Measurements from ENCODE around the gene ONECUT3. TPM values are rescaled to one million over a fixed set of nuclear protein-coding genes. Genes with fewer than 3 reads are reported as not detected.

Gene ONECUT3
- total and polyA plus RNA-seq, 12 donors = under 0.01 TPM; not detected in 11

GRCh38 chr19:1799695-1800342 is 46.5 kb downstream of the ONECUT3 start:
- no peaks in the 10 kb centered on the region for H3K27me3 ChIP-seq
- no peak overlapping the region for H3K4me3 ChIP-seq
- WGBS, 4 donors = 89 to 93% (median 92%) methylated on average over 29 to 36 of the region's 36 CpGs
- no peaks in the 10 kb centered on the region for H3K9me3 ChIP-seq (replicated peaks in 1 of 3)
- no peak for TF ChIP-seq CTCF (IDR thresholded peaks at IDR 0.05)
- no peak for TF ChIP-seq POLR2A (IDR thresholded peaks at IDR 0.05)
- intact Hi-C loops (cut with DNase I) = loop anchor here in 1 of 2 donors (10.0 kb wide), 1 partner anchor 125 kb away; no protein-coding TSS in a partner anchor
- H3K27ac ChIP-seq = no peak overlapping the region
- no peaks in the 10 kb centered on the region for H3K36me3 ChIP-seq (replicated peaks in 1 of 2)
- DNase-seq = no peak
- H3K4me1 ChIP-seq (replicated peaks in 1 of 2) = peaks cover 0 to 5% of the 10 kb centered on the region in 2 donors

DNA sequence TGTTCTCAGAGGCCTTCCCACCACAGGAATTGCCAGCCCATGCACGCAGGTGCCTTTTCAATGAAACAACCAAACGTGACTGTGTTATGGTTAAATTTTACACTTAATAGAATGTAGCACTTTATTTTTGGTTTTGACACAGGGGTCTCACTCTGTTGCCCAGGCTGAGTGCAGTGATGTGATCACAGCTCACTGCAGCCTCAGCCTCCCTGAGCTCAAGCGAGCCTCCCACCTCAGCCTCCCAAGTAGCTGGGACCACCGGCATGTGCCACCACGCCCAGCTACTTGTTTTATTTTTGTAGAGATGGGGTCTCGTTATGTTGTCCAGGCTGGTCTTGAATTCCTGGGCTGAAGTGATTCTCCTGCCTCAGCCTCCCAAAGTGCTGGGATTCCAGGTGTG is 51.6 kb downstream of the ONECUT3 start:
- intact Hi-C loops (cut with DNase I) = no loop called here
- Histone ChIP-seq H3K4me1 (replicated peaks in 1 of 2) (no peaks in the 10 kb centered on the region), H3K36me3 (replicated peaks in 1 of 2) (no peaks in the 10 kb centered on the region), H3K27me3 (no peaks in the 10 kb centered on the region), H3K27ac (no peak overlapping the region), H3K4me3 (no peak overlapping the region), H3K9me3 (replicated peaks in 1 of 3) (no peaks in the 10 kb centered on the region)
- no peak for DNase-seq
- WGBS, 4 donors = 90 to 97% (median 95%) methylated on average over 5 to 6 of the region's 6 CpGs
- no peak for TF ChIP-seq POLR2A (IDR thresholded peaks at IDR 0.05)
- no peak for TF ChIP-seq CTCF (IDR thresholded peaks at IDR 0.05)

DNA sequence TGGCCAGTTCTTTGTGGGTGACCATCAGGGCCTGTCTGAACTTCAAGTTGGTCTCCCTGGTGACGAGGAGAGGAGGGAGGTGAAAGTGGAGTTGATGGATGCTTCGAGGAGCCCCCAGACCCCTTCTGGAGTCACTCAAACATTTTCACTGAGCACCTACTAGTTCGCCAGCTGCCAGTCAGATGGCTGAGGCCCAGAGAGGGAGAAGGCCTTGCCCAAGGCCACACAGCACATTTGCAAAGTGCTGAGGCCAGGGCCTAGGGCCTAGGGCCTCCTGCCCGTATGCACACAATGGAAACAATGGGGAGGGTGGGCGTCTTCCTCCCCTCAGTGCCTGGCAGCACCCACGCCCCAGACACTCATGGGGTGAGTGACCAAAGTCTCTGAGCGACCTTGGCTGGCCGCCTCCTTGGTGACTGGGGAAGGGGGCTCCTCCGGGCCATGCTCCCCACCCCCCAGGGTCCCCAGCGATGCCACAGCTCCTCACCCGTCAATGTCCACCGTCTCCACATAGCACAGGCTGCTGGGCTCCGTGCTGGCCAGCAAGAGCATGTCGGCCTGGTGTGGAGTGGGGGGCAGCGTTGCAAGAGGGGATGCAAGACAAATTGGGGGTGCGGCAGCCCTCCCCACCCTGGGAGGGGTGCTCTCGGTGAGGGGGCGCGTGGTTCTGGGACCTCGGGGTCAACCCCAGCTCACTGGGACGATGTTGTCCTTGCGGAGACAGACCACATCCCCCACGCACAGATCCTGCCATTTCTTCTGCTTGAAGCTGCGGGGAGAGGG is 52.3 kb downstream of the ONECUT3 start:
- H3K4me1 ChIP-seq (replicated peaks in 1 of 2) = no peaks in the 10 kb centered on the region
- no peak for DNase-seq
- H3K36me3 ChIP-seq (replicated peaks in 1 of 2) = no peaks in the 10 kb centered on the region
- TF ChIP-seq CTCF (IDR thresholded peaks at IDR 0.05) (no peak), POLR2A (IDR thresholded peaks at IDR 0.05) (no peak)
- no peak overlapping the region for H3K4me3 ChIP-seq
- no peaks in the 10 kb centered on the region for H3K27me3 ChIP-seq
- intact Hi-C loops (cut with DNase I) = no loop called here
- 89 to 91% (median 90%) methylated on average over 7 to 24 of the region's 24 CpGs for WGBS, 4 donors
- no peaks in the 10 kb centered on the region for H3K9me3 ChIP-seq (replicated peaks in 1 of 3)
- no peak overlapping the region for H3K27ac ChIP-seq

DNA sequence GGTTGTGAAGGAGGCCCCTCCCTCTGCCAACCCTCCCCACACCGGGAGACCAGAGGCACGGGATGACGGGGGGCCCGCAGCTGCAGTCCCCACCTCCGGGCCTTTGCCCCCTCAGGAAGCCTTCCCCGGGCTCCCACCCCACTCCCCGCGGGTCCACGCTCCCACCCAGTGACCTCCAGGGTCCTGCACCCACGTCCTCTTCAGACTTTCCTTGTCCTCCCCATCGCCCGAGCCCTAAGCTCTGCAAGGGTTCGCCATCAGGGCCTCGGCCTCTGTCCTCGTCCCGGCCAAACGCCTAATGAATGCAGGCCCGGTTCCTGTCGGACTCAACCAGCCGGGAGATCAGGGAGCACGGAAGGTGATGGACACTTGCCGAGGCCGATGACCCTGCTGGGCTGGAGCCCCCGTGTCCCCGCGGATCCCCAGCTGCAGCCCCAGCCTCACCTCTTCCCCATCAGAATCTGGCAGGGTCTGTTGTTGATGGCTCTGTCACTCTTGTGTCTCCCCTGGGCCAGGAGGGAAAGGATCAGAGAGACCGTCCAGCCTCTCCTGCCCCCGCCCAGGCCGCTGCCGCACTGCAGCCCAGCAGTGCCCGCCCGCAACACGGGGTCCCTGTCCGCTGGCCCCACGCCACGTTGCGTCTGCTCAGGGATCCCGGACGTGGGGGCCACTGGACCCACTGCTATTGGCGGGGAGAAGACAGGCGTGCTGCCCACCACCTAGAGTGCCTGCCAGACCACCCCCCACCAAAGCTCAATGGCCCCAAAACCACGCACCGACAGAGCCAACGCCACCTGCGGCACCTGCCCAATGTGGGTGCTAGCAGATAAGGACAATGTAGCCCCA is 53.1 kb downstream of the ONECUT3 start:
- H3K27ac ChIP-seq = no peak overlapping the region
- intact Hi-C loops (cut with DNase I) = no loop called here
- no peak for TF ChIP-seq POLR2A (IDR thresholded peaks at IDR 0.05)
- no peak for TF ChIP-seq CTCF (IDR thresholded peaks at IDR 0.05)
- WGBS, 4 donors = 84 to 92% (median 90%) methylated on average over 19 to 45 of the region's 45 CpGs
- no peaks in the 10 kb centered on the region for H3K36me3 ChIP-seq (replicated peaks in 1 of 2)
- H3K4me1 ChIP-seq (replicated peaks in 1 of 2) = no peaks in the 10 kb centered on the region
- H3K27me3 ChIP-seq = no peaks in the 10 kb centered on the region
- H3K9me3 ChIP-seq (replicated peaks in 1 of 3) = no peaks in the 10 kb centered on the region
- no peak for DNase-seq
- no peak overlapping the region for H3K4me3 ChIP-seq

All from adrenal gland (tissue), 12 donors.